Osteocyte (in vitro differentiated cells): ENCODE data around the gene MAP1LC3B2. TPM values are rescaled to one million over a fixed set of nuclear protein-coding genes. Genes with fewer than 3 reads are reported as not detected.
A peak's percentile ranks its signal among the peaks of the same experiment; 100 is the strongest.

Experiments
- DNase-seq: peaks from one replicate; pipeline ENCODE4 v3.0.0; 2021; ENCODE audit warnings: mixed read lengths; ENCODE audit not compliant: unreplicated experiment; ENCODE audit errors: extremely low spot score
- H3K27ac Mint-ChIP-seq: one replicate; pipeline ENCODE4 v1.8.0; 2021; ENCODE audit warnings: mild to moderate bottlenecking, mixed read lengths; ENCODE audit not compliant: unreplicated experiment
- H3K27me3 Mint-ChIP-seq: one replicate; pipeline ENCODE4 v1.8.0; 2021; ENCODE audit warnings: mixed read lengths; ENCODE audit not compliant: unreplicated experiment
- H3K36me3 Mint-ChIP-seq: one replicate; pipeline ENCODE4 v1.8.0; 2021; ENCODE audit warnings: mixed read lengths; ENCODE audit not compliant: unreplicated experiment
- H3K4me1 Mint-ChIP-seq: one replicate; pipeline ENCODE4 v1.8.0; 2021; ENCODE audit warnings: mixed read lengths; ENCODE audit not compliant: unreplicated experiment
- H3K4me3 Mint-ChIP-seq: one replicate; pipeline ENCODE4 v1.8.0; 2021; ENCODE audit warnings: mild to moderate bottlenecking, moderate library complexity, mixed read lengths; ENCODE audit not compliant: unreplicated experiment
- H3K9me3 Mint-ChIP-seq: one replicate; pipeline ENCODE4 v1.8.0; 2021; ENCODE audit warnings: mixed read lengths; ENCODE audit not compliant: unreplicated experiment
- CTCF ChIP-seq: fragments of 200-600 bp; sonication (generic); IDR thresholded peaks from 2 replicates; pipeline ENCODE4 v1.5.0; 2021; ENCODE audit warnings: antibody characterized with exemption, mild to moderate bottlenecking, moderate library complexity
- total RNA-seq: library from RNA; stranded (reverse); gene quantifications from 2 replicates; pipeline ENCODE4 v1.2.1, GENCODE V29; 2021

Gene MAP1LC3B2
- total RNA-seq, 1 donor from 2014 or later = 2.1 TPM

- peak; percentile 82 for TF ChIP-seq CTCF
- H3K4me1 Mint-ChIP-seq = peaks cover 77% of the 10 kb centered on the region
- DNase-seq = peak; percentile 94
- H3K4me3 Mint-ChIP-seq = peak overlapping the region; percentile 69
- H3K36me3 Mint-ChIP-seq = no peaks in the 10 kb centered on the region
- H3K9me3 Mint-ChIP-seq = no peaks in the 10 kb centered on the region
- peak overlapping the region; percentile 99 for H3K27ac Mint-ChIP-seq
- H3K27me3 Mint-ChIP-seq = no peaks in the 10 kb centered on the region
These were observed 40.3 kb downstream of the MAP1LC3B2 start for GRCh38 chr12:116599285-116600136.

GRCh38 chr12:116600959-116601918, 42.1 kb downstream of the MAP1LC3B2 start:
- no peaks in the 10 kb centered on the region for H3K36me3 Mint-ChIP-seq
- no peak overlapping the region for H3K4me3 Mint-ChIP-seq
- peak overlapping the region; percentile 99 for H3K27ac Mint-ChIP-seq
- DNase-seq = no peak
- TF ChIP-seq CTCF = no peak
- H3K27me3 Mint-ChIP-seq = no peaks in the 10 kb centered on the region
- peaks cover 63% of the 10 kb centered on the region for H3K4me1 Mint-ChIP-seq
- no peaks in the 10 kb centered on the region for H3K9me3 Mint-ChIP-seq

GRCh38 chr12:116601933-116602810, 43.0 kb downstream of the MAP1LC3B2 start:
- Mint-ChIP-seq H3K36me3 (no peaks in the 10 kb centered on the region), H3K27me3 (no peaks in the 10 kb centered on the region), H3K9me3 (no peaks in the 10 kb centered on the region), H3K4me1 (peaks cover 63% of the 10 kb centered on the region), H3K4me3 (no peak overlapping the region), H3K27ac (peak overlapping the region; percentile 58)
- no peak for TF ChIP-seq CTCF
- DNase-seq = no peak

- H3K36me3 Mint-ChIP-seq = no peaks in the 10 kb centered on the region
- DNase-seq = no peak
- H3K9me3 Mint-ChIP-seq = no peaks in the 10 kb centered on the region
- no peak overlapping the region for H3K4me3 Mint-ChIP-seq
- H3K4me1 Mint-ChIP-seq = peaks cover 54% of the 10 kb centered on the region
- TF ChIP-seq CTCF = no peak
- peak overlapping the region; percentile 60 for H3K27ac Mint-ChIP-seq
- no peaks in the 10 kb centered on the region for H3K27me3 Mint-ChIP-seq
These were observed 44.5 kb downstream of the MAP1LC3B2 start for GRCh38 chr12:116603546-116604177.
